Stromal cell of bone marrow (primary cell): ENCODE data around the gene MAD1L1.
"Not testable (repeated sequence)": the region's sequence is repeated elsewhere in the genome, so short reads cannot be mapped to it uniquely, and the experiment has no call there.

ENCODE experiments used
- DNase-seq: peaks from one replicate; pipeline ENCODE4 v3.0.0-alpha.2; 2012; ENCODE audit warnings: low read depth

The MAD1L1 gene

DNA sequence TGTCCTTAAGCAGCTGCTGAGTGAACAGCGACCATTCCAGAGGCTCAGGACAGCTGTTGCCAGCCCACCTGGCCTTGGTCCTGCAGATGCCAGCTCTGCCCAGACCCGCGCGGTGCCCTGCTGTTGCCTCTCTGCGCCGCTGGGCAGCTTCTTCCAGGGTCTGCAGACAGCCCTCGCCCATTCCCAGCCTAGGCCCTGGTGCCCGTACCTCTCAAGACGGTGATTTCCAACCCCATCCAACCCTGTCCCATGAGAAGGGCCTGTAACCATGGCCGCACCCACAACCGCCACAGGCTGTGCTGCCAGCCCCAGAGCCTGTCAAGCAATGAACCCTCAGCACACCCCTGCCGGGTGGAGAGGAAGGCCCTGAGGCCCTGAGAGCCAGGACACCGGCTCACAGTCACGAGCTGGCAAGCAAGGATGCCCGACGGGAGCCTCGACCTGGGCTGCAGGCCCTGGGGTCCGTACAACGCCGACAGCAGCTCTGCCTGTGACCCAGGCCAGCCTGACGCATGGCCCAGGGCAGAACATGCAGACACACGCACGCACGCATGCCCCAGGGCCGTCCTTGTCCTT is 231.9 kb downstream of the MAD1L1 start:
- no peak for DNase-seq

DNA sequence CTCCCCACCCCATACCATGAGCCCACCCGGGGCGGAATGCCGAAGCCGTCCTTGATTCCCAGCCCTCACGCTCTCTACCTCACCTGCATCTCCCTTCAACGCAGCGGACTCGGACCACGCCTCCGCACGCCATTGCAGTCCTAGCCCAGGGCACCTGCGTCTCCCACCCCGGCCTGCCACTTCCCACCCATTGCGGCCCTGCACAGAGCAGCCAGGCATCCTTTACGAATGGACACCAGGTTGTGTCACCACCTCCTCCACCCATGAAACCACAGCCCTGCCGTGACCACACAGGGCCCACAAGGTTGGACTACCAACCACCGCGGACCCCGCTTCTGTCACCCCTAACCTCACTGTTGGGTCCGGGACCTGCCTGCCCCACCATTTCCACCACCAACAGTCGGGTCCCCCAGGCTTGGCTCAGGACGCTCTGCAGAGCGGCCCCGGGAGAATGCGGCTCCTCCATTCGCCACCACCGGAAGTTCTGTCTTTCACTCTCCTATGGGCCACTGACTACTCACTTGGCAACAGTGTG is 232.5 kb downstream of the MAD1L1 start:
- DNase-seq = no peak

DNA sequence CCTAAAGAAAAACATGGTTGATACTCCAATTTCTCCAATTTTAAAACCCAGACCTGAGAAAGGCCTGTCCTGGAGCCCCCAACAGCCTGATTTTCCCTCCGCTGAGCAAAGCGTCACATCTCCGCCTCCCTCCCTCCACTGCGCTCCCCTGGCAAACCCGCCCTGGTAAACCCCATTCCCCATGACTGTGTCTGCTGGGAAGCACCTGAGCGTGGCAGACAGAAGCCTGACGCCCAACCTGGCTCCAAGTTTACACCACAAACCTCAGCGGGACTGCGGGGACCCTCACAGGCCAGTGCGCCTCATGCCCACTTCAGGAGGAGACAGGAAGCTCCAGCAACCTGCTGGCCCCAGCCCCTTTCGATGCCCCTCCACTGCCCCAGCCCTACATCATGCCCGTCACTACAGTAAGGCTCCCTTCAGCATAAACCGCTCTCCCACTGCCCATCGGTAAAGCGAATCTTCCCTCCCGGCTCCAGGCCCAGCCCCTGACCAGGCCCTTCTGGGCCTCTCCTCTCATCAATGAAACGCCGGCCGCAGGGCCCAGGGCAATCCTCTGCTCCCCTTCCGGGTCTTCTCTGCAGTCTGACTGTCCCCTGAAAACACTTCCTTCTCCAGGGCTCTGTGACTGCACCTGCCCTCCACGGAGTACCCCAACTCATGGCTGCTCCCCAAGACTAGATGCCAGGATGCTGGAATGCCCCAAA is 233.3 kb downstream of the MAD1L1 start:
- DNase-seq = no peak

DNA sequence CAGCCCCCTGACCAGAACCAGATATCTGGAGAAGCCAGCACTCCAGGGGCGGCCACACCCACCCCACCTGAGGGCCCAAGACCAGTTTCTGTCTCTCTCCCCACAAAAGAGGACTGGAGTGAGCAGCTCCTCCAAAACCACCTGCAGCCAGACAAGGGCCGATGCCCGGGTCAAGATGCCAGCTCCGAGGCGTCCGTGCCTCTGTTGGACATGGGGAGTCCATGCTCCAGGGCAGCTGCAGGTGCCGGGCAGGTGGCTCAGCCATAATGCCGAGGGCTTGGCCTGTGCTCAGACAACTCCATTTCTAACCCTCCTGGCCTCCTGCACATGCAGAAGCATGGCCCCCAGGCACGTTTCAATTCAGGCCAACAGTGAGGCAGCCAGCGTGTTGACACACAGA is 234.6 kb downstream of the MAD1L1 start:
- no peak for DNase-seq

DNA sequence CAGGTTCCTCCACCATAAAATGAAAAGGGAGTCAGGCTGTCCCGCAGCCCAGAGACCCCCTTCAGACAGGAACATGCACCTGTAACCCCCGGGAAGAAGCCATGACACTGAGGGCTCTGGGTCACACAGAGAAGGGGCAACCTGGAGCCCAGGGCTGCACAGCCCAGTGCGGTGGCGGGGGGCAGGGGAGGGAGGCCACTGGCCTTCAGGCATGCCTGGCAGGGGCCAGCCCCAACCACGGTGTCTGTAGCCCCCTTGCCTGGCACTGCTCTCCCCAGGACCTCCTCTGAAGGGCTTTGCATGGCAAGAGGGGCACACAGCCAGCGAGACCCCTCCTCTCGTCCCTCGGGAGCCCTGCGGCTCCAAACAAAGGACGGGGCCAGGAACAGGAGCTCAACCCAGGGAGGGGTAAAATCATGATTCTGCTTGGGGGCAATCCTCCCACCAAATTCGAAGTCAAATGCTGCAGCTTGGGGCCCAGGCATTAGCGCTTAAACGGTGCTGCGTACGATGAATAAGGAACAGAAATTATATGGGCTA is 235.1 kb downstream of the MAD1L1 start:
- no peak for DNase-seq

DNA sequence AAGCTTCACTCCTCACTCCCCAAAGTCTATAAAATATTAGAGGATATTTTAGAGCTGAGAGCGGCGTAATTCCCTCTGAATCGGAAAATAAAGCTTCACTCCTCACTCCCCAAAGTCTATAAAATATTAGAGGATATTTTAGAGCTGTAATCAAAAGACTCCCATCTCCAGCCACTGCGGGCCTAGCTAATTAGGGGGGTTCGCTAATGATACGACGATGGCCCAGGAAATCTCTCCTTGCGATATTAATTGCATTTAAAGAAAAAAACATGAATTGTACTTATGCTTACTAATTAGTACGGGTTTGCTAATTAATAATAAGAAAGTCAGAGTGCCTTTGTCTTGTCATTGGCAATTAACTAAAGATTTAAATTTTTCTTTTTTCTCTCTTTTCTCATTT is 235.9 kb downstream of the MAD1L1 start:
- DNase-seq = no peak

DNA sequence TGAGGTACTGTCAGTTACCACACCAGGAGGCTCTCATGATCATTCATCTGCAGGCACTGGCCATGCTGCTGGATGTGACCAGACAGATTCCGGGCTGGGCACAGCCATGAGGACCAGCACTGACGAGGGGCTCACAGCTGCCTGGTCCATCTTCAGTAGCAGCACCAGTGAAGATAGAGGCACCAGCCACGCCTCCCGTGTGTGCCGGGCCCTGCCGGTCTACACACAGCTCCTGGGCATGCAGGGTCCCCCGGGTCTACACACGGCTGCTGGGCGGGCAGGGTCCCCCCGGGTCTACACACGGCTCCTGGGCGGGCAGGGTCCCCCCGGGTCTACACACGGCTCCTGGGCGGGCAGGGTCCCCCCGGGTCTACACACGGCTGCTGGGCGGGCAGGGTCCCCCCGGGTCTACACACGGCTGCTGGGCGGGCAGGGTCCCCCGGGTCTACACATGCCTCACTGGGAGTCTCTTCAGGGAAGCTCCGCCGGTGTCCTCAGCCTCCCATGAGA is 236.8 kb downstream of the MAD1L1 start:
- DNase-seq = not testable (repeated sequence)

DNA sequence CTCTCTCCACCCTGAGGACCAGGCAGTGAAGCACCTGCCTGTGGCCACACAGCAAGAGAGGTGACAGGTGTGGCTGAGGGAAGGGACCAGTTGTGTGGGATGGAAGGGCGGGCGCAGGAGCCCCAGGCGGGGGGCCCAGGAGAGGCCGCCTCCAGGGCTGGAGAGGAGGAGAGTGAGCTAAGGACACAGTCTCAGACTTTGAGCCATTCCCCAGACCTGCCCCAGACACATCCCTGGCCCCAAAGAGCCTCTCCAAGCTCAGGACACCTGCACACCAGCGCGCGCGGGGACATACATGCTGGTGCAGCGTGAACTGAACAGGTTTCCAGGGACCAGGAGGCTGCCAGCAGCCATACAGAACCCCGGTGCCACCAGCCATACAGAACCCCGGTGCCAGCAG is 237.3 kb downstream of the MAD1L1 start:
- DNase-seq = no peak

DNA sequence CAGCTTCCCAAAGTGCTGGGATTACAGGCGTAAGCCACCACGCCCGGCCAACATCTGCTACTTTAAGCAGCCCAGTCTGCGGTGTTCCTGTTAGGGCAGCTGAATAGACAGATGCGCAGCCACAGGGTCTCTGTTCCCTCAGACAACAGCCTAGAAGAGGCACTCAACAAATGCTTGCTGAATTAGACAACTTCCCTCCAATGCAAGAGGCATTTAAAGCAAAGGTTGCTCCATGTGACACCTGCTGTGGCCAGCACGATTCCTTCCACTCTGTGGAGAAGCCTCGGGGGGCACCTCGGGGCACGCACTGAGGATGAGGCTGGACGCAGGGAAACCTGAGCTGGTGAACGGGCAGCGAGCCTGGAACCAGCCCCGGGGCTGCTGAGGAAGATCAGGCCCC is 237.8 kb downstream of the MAD1L1 start:
- no peak for DNase-seq

DNA sequence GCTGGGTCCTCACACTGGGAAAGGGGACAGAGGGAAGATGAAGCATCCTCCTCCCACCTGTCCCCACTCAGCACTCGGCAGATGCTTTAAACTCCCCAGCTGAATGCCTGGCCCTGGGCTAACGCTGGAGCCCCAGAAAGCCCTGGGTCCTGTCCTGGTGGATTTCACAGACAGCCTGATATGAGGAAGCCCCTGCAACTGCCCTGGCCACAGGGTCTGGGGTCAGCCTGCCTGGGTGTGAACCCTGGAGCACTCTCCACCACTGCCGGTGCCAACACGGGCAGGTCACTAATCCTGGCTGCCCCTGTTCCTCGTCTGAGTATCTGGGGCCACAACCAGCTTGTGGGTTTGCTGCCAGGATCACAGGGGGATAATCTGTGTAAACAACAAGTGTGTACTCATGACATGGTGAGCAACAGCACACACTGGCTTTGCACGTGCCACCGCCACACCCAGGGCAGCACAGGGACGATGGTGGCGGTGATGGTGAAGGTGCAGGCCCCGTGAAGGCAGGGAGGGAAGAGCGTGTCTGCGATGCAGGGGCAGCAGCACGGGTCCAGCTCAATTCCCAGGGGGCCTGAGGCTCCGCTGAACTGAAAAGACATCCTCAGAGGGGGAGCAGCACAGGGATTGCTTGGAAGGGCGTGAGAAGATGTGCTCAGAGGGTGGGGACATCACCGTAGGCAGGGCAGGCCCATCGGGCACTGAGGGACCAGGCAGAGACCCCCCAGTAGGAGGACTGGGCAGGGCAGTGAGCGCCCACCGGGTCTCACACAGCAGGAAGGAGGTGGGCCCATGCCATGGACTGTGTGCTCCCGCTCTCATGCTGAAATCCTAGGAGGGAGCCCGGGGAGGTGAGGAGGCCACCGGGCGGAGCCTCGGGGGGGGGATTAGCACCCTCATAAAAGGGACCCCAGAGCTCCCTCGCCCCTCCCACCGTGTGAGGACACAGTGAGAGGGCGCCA is 238.7 kb downstream of the MAD1L1 start:
- DNase-seq = no peak

DNA sequence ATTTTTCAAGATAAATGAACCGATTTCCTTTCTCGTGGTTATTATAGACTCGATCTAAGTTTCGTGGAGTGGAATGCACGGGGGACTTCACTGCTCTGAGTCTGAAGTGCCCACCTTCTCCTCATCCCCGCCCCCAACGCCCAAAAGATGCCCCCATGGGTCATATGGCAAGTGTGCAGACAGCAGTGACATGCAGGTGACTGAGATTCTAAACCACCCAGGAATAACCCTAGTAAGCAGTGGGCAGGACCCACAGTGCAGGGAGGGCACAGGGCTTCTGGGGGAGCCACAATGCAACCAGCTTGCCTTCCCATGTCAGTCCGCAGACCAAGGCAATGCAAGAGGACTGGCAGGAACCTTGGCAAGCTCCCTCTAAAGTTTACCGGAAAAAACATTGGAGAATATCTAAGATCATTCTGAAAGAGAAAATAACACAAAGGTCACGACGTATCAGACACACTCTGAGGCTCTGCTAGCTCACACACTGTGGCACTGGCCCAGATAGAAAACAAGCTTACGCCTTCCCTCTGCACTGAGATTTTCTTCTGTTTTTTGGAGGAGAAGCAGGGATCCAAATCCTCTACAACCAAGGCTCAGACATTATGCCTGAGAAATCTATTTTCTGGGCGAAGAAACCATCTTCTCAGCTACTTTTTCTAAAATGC is 239.6 kb downstream of the MAD1L1 start:
- no peak for DNase-seq

DNA sequence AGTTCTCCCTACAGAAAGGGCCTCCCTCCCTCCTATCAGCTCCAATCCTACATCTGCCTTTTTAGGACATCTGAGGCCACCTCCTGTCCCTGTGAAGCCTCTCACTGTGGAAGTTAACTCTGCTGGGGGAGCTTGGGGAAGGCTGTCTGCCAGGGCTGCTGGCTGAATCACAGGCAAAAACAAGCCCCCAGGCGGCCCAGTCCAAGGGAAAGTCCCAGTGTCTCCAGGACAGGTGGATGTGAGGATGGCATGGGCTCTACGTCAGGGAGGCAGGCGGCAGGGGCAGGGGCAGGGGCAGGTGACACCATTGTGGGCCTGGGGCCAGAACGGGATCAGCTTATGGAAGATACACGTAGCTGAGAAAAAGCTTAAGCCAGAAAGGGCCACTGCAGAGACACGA is 240.2 kb downstream of the MAD1L1 start:
- no peak for DNase-seq

DNA sequence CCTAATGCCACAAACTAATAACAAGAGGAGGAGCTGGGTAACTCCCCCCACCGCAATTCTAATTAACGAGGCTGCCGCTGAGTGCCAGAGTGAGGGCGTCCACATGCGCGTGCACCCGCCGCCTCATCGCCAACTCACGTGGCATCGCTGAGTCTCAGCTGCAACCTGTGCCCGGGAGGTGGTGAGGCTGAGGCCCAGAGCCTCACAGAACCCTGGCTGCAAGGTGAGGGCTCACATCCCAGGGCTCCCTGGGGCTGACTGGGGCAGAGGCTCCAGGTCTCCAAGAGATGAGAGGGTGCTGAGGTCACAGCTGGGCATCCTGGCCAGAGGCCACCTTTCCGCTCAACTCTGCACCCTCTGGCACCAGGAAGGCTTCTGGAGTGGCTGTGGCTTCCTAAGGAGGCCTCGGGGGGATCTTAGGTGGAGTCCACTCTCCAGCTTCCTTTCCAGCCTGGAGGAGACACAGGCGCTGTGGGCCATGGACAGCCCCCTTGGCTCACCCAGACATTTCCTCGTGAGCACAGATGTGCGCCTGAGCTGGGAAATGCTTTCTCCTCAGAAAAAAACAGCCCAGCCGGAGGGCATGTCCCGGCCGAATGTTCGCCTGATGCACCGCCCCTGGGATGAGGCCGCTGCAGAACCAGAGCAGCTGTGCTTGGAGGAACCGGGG is 242.6 kb downstream of the MAD1L1 start:
- DNase-seq = no peak

DNA sequence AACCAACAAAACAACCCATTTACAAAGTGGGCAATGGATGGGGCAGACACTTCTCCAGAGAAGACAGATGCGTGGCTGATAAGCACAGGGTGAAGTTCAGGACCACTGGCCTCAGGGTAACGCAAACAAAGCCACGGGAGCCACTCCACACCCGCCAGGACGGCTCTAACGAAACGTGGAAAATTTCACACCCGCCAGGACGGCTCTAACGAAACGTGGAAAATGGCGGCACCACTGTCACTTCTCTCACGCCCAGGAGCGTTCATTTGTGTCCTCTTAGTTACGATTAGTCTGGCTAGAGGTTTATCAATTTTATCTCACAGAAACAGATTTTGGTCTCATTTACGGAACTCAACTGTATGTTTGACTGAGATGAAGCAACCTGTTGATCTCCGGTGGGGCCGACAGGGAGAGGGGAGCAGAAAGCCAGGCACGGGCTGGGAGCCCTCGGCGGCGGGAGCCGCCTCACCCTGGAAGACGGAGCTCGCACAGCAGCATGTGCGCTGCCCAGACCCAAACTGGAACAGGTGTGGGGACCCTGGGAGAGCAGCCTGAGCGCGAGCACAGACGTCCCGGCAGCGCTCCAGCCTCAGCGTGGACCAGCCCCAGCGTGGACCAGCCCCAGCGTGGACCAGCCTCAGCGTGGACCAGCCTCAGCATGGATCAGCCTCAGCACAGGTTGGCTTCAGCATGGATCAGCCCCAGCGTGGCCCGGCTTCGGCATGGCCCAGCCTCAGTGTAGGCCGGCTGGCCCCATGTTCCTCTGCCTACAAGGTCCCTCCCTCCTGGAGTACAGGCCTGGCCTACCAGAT is 243.5 kb downstream of the MAD1L1 start:
- no peak for DNase-seq

DNA sequence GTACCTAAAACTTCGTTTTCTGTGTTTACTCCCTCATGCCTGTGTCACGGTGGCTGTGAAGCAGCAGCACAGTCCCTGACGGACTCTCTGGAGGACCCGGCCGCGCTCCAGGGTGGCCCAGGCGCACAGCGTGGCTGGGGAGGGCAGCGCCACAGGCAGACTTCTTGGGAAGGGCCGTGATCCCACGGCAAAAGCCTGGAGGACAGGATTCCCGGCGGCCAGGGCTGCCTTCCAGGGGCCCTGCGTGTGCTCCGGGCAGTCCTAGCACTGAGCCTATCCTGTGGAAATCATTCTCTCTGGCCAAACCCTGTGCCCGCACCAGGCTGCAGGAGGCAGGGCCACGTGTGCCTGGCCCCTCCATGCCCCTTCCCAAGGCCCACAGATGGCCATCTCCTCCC is 244.2 kb downstream of the MAD1L1 start:
- no peak for DNase-seq

DNA sequence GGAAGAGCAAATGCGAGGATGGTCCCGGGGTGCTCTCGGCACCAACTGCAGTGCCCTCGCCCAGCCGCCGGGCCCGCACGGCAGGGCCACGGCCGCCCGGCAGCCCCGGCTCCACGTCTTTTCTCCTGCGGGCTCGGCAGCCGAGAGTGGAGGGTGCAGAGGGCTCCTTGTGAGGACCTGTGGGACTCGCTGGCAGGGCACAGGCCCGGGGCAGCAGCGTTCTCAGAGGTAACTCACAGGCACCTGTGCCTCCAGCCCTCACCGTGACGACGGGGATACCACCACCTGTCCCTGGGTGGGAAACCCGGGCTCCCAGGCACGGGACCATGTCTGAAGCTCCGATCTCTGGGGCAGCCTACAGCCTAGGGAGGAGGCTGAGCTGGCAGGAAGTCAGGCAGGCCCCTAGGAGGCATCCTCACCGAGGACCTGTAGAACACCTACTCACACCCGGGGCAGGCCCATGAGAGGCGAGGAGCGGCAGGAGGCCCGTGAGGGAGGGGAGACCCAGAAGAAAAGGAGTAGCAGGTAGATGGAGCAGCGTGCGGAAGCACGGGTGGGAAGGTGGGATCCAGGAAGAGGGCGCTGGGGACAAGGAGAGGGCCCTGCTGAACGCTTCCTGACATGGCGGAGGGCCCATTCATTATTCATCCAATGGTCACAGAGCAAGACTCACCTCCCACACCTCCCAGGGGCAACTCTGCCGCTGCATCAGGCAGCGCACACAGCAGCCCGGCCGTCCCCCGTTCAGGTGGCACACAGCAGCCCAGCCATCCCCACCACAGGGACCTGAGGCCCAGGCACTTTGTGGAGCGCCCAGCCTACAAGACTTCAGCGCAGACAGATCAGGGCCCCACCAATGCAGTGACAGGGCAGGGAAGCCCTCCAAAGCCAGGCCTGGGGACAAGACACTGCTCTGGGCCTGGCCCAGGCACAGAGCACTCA is 244.9 kb downstream of the MAD1L1 start:
- no peak for DNase-seq

DNA sequence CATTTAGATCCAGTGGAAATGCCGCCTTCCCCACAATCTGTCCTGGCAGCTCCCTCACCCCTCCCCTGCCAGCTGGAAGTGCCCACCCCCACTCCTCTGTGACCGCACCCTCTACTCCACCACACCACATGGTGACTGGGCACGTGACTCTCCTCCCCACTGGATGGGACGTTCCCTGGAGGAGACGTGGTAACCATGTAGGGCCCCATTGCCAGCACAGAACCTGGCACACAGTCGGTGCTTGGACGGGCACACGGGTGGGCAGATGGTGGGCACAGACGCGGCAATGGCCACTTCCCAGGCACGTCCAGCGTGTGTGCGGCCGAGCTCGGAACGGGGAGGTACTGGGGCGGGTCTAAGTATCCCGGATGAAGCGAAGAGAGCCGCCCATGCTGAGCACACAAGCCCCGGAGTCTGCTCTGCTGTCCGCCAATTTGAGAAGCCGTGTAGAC is 245.6 kb downstream of the MAD1L1 start:
- DNase-seq = no peak

DNA sequence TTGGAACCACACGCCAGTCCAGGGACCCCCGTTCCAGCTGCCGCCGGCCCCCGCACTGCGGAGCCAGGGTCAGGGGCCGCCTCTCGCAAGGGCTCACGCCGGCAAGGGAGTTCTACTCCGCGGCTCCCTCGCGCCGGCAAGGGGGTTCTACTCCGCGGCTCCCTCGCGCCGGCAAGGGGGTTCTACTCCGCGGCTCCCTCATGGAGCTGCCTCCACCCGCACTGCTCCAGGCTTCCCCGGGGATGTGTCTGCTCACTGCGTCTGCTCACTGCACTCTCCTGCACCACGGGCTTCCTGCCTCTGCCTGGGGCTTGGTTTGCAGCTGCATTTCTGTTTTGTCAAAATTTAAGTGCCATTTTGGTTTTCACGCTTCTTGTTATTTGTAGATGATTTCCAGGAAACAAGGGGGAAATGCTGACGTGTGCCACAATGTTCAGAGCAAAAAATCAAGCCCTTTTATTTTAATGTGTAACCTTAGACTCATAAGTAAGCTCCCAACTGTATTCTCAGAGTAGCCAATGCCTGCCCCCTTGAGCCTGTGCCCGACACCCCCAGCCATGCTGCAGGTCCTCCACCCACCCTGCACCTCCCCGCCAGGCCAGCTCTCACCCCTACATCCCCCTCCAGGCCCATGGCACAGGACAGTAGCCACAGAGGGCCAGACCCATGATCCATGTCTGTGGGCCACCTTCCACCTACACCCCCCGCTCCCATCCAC is 246.2 kb downstream of the MAD1L1 start:
- no peak for DNase-seq
